Neutrophil (primary cell): ENCODE measurements around the gene YTHDC2.

Experiments used
- H3K27ac ChIP-seq: fragments of 200-600 bp; sonication (generic); 2 replicates; pipeline ENCODE4 v1.5.1; 2016; ENCODE audit warnings: mild to moderate bottlenecking, moderate library complexity
- H3K27me3 ChIP-seq: fragments of 200-600 bp; sonication (generic); 2 replicates; pipeline ENCODE4 v1.6.0; 2016; ENCODE audit warnings: mild to moderate bottlenecking
- H3K36me3 ChIP-seq: fragments of 200-600 bp; sonication (generic); 2 replicates; pipeline ENCODE4 v1.5.1; 2017
- H3K4me1 ChIP-seq, 2 experiments: fragments of 200-600 bp in 1 of 2; sonication (generic) in 1 of 2; 1 replicate in 1 of 2; 2 replicates in 1 of 2; pipeline versions ENCODE4 v1.5.1 to v1.6.1; 2013 to 2016; ENCODE audit warnings: low read depth in 1 of 2, low read length in 1 of 2, mild to moderate bottlenecking in 1 of 2, moderate library complexity in 1 of 2; ENCODE audit not compliant: control insufficient read depth in 1 of 2, insufficient read depth in 1 of 2
- H3K4me3 ChIP-seq, 2 experiments: fragments of 200-600 bp in 1 of 2; sonication (generic) in 1 of 2; 1 replicate in 1 of 2; 2 replicates in 1 of 2; pipeline ENCODE4 v1.5.1; 2013 to 2016; ENCODE audit warnings: low read depth in 1 of 2, low read length in 1 of 2, mild to moderate bottlenecking in 1 of 2, moderate library complexity in 1 of 2
- H3K9me3 ChIP-seq: fragments of 200-600 bp; sonication (generic); 2 replicates; pipeline ENCODE4 v1.5.1; 2016
- TF ChIP-seq, protein P1 (sequence below): fragments of 200-600 bp; sonication (generic); IDR thresholded peaks from 2 replicates; pipeline ENCODE4 v1.5.1; 2016; ENCODE audit warnings: antibody characterized with exemption

YTHDC2 gene

DNA sequence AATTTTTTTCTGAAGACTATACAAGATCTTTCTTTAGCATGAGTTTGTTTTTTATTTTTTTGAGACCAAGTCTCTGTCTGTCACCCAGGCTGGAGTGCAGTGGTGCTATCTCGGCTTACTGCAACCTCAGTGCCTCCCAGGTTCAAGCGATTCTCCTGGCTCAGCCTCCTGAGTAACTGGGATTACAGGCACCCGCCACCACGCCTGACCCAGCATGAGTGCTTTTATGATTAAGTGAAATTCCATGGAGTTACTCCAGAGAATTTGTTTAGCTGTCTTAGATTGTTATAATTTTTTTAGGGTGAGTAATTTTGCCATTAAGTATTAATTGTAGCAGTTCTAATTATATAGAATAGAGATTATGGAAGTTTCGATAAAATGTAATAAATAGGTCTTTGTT lies 14.3 kb downstream of the YTHDC2 start:
- Histone ChIP-seq H3K4me1 (peaks cover 4 to 11% of the 10 kb centered on the region in 2 experiments), H3K4me3 (no peak overlapping the region), H3K9me3 (peaks cover 5% of the 10 kb centered on the region), H3K27me3 (no peaks in the 10 kb centered on the region), H3K36me3 (no peaks in the 10 kb centered on the region), H3K27ac (no peak overlapping the region)
- TF ChIP-seq, protein P1, sequence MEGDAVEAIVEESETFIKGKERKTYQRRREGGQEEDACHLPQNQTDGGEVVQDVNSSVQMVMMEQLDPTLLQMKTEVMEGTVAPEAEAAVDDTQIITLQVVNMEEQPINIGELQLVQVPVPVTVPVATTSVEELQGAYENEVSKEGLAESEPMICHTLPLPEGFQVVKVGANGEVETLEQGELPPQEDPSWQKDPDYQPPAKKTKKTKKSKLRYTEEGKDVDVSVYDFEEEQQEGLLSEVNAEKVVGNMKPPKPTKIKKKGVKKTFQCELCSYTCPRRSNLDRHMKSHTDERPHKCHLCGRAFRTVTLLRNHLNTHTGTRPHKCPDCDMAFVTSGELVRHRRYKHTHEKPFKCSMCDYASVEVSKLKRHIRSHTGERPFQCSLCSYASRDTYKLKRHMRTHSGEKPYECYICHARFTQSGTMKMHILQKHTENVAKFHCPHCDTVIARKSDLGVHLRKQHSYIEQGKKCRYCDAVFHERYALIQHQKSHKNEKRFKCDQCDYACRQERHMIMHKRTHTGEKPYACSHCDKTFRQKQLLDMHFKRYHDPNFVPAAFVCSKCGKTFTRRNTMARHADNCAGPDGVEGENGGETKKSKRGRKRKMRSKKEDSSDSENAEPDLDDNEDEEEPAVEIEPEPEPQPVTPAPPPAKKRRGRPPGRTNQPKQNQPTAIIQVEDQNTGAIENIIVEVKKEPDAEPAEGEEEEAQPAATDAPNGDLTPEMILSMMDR: no peak

DNA sequence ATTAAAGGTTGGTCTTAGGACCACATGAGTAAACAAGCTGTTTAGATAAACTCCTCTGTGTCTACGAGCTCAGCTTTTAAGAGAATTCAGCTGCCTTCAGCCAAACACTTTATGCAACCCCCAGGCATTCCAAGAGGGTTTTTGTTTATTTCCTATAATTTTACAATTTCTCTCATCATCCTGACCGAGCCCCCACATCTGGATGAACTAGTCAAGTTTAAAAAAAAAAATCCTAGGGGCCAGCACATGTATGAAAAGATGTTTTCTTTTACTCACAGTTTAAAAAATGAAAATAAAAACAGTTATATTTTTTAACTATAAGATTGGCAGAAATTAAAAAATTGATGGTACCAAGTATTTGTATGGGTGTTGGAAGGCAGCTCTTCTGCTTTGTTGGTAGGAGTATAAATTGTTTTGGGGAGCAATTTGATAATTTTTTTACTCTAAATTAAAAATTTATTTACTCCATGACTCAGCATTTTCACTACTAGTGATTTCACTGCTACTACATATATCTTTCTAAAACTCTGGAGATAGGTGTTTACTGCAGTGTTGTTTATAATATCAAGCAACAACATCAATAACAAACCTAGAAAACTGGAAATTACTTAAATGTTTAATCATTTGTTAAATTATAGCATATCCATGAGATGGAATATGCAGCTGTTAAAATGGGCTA lies 18.1 kb downstream of the YTHDC2 start:
- H3K9me3 ChIP-seq: peaks cover 5% of the 10 kb centered on the region
- H3K27me3 ChIP-seq: no peaks in the 10 kb centered on the region
- H3K27ac ChIP-seq: no peak overlapping the region
- TF ChIP-seq, protein P1: no peak
- H3K4me1 ChIP-seq: no peaks in the 10 kb centered on the region
- peaks cover 18% of the 10 kb centered on the region for H3K36me3 ChIP-seq
- H3K4me3 ChIP-seq: no peak overlapping the region

DNA sequence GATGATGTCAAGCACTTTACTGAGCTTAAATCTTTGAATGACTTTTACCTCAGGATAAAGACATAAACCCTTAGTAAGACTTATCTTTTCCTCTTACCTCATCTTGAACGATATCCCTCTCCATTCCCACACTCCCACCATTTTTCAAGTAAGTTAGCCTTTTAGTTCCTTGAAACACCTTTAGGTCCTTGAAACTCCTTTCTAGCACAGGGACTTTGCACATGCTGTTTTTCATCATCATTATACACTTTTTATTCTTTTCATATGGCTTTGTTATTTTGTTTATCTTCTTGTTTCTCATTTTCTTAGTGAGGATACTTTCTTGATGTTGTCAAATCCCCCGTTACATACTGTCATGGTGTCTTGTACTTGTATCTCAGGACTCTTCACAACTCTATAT lies 24.8 kb downstream of the YTHDC2 start:
- no peak overlapping the region for H3K4me3 ChIP-seq
- H3K27me3 ChIP-seq: no peaks in the 10 kb centered on the region
- TF ChIP-seq, protein P1: no peak
- H3K4me1 ChIP-seq: no peaks in the 10 kb centered on the region
- no peaks in the 10 kb centered on the region for H3K9me3 ChIP-seq
- H3K36me3 ChIP-seq: peaks cover 28% of the 10 kb centered on the region
- no peak overlapping the region for H3K27ac ChIP-seq

DNA sequence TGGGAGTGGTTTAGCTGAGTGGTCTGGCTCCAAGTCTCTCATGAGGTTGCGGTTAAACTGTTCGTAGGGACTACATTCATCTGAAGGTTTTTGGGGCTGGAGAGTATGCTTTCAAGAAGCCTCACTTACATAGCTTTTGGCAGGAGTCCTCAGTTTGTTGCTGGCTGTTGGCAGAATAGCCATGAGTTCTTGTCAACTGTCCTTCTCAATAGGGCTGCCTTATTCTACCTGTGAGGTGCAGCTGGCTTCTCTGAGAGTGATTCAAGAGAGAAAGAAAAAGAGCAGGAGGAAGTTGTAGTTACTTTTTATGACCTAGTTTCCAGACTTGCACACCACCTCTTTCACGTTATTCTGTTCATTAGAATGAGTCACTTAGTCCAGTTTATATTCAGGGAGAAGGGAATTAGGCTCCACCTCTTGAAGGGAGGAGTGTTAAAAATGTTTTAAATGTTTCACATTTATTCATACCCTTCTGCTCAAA lies 33.2 kb downstream of the YTHDC2 start:
- Histone ChIP-seq H3K9me3 (no peaks in the 10 kb centered on the region), H3K4me3 (no peak overlapping the region), H3K27ac (no peak overlapping the region), H3K36me3 (peaks cover 26% of the 10 kb centered on the region), H3K4me1 (no peaks in the 10 kb centered on the region), H3K27me3 (no peaks in the 10 kb centered on the region)
- TF ChIP-seq, protein P1: no peak

DNA sequence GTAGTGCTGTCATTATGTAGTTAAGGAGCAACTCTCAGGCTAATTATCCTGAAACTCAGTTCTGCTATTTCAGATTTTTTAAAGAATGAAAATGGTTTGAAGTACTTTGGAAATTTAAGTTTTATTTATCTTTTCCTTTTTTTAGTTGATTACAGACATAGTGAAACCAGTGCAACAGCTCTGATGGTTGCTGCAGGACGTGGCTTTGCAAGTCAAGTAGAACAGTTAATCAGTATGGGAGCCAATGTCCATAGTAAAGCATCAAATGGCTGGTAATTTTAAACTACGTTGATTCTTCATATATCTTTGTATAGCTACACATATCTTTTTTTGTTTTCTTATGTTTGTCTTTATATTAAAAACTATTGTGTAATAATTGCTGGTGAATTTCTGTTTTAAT lies 34.9 kb downstream of the YTHDC2 start:
- Histone ChIP-seq H3K27me3 (no peaks in the 10 kb centered on the region), H3K27ac (no peak overlapping the region), H3K36me3 (peaks cover 32% of the 10 kb centered on the region)

More for the DNA sequence above, 34.9 kb downstream of the YTHDC2 start:
- TF ChIP-seq, protein P1: no peak
- Histone ChIP-seq H3K4me3 (no peak overlapping the region), H3K9me3 (no peaks in the 10 kb centered on the region), H3K4me1 (no peaks in the 10 kb centered on the region)
